Ishikawa (cell line): Measurements from ENCODE around the gene MTUS2.

Experiments
- CEBPB ChIP-seq: IDR thresholded peaks from 2 replicates; pipeline ENCODE4 v1.6.1; 2012
- CREB1 ChIP-seq: IDR thresholded peaks from 2 replicates; pipeline ENCODE4 v1.6.1; 2012; ENCODE audit warnings: low read depth
- EGR1 ChIP-seq: IDR thresholded peaks from 2 replicates; pipeline ENCODE4 v1.6.1; 2012
- EP300 ChIP-seq: IDR thresholded peaks from 2 replicates; pipeline ENCODE4 v1.6.1; 2012; ENCODE audit warnings: borderline replicate concordance
- FOXM1 ChIP-seq: IDR thresholded peaks from 2 replicates; pipeline ENCODE4 v1.6.1; 2012; ENCODE audit warnings: low read depth, borderline replicate concordance
- MAX ChIP-seq: IDR thresholded peaks from 2 replicates; pipeline ENCODE4 v1.6.1; 2012
- NFIC ChIP-seq: IDR thresholded peaks from 2 replicates; pipeline ENCODE4 v1.6.1; 2012
- RAD21 ChIP-seq: IDR thresholded peaks from 2 replicates; pipeline ENCODE4 v1.6.1; 2012; ENCODE audit warnings: low read depth
- REST ChIP-seq: IDR thresholded peaks from 2 replicates; pipeline ENCODE4 v1.6.1; 2012; ENCODE audit warnings: low read depth, mild to moderate bottlenecking
- TAF1 ChIP-seq: IDR thresholded peaks from 2 replicates; pipeline ENCODE4 v1.6.1; 2012; ENCODE audit warnings: low read depth, mild to moderate bottlenecking
- TCF12 ChIP-seq: IDR thresholded peaks from 2 replicates; pipeline ENCODE4 v1.6.1; 2012; ENCODE audit warnings: low read depth
- USF1 ChIP-seq: IDR thresholded peaks from 2 replicates; pipeline ENCODE4 v1.6.1; 2012
- YY1 ChIP-seq: IDR thresholded peaks from 2 replicates; pipeline ENCODE4 v1.6.1; 2012; ENCODE audit warnings: low read depth
- ZBTB7A ChIP-seq: IDR thresholded peaks from 2 replicates; pipeline ENCODE4 v1.6.1; 2012; ENCODE audit warnings: low read depth

DNA sequence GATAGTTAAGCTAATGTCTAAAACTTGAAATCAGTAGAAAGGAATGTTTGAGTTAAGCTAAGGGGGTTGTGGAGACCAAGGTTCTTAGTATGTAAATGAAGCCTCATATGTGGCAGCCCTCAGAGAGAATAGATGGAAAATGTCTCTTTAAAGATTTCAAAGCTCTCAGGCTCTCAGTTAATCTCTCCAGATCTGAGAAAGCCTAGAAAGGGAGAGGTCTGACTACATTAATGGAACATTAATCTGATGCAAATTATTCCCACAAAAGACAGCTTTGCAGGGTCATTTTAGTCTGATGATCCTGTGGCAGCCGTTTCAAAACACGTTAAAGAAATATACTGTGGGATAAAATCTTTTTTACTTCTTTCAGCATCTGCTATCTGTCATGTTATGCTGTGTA, 508.4 kb downstream of the MTUS2 start:
- no peak for TF ChIP-seq RAD21
- no peak for TF ChIP-seq ZBTB7A
- no peak for TF ChIP-seq YY1
- TF ChIP-seq EP300, result no peak
- TF ChIP-seq EGR1, result no peak
- no peak for TF ChIP-seq CEBPB
- no peak for TF ChIP-seq NFIC
- TF ChIP-seq MAX, result no peak
- no peak for TF ChIP-seq TAF1
- no peak for TF ChIP-seq REST
- no peak for TF ChIP-seq USF1
- no peak for TF ChIP-seq FOXM1
- no peak for TF ChIP-seq TCF12
- TF ChIP-seq CREB1, result no peak
